K562 (cell line): ENCODE results near the gene RECK. TPM values are rescaled to one million over a fixed set of nuclear protein-coding genes. Genes with fewer than 3 reads are reported as not detected.

Experiments
- ARNT ChIP-seq, 2 experiments: fragments of 450-650 bp; IDR thresholded peaks; 2 replicates each; pipeline ENCODE4 v1.6.1; 2016; ENCODE audit warnings: mild to moderate bottlenecking in 1 of 2
- ATF7 ChIP-seq: fragments of 450-650 bp; IDR thresholded peaks from 2 replicates; pipeline ENCODE4 v1.7.1; 2014; ENCODE audit warnings: mild to moderate bottlenecking, moderate library complexity
- CSDE1 ChIP-seq, 2 experiments: fragments of 450-650 bp; IDR thresholded peaks; 2 replicates each; pipeline ENCODE4 v1.6.1; 2016; ENCODE audit warnings: mild to moderate bottlenecking in 1 of 2
- DIDO1 ChIP-seq: fragments of 450-650 bp; IDR thresholded peaks from 2 replicates; pipeline ENCODE4 v1.6.1; 2016; ENCODE audit warnings: low read depth, missing biosample characterization, missing genetic modification characterization
- GATAD2B ChIP-seq: fragments of 450-650 bp; IDR thresholded peaks from 2 replicates; pipeline ENCODE4 v1.6.1; 2017; ENCODE audit warnings: mild to moderate bottlenecking, borderline replicate concordance
- HDAC1 ChIP-seq, 2 experiments: fragments of 450-650 bp; IDR thresholded peaks; 2 replicates each; pipeline ENCODE4 v1.6.1; 2016 to 2017; ENCODE audit warnings: inconsistent platforms in 1 of 2, mild to moderate bottlenecking in 1 of 2, moderate library complexity in 1 of 2
- HMGN3 ChIP-seq: IDR thresholded peaks from 2 replicates; pipeline ENCODE4 v1.6.1; 2011; ENCODE audit warnings: borderline replicate concordance, low read depth, mild to moderate bottlenecking, mixed read lengths, low read length; ENCODE audit not compliant: insufficient read length; ENCODE audit errors: extremely low read depth
- HNRNPL ChIP-seq: fragments of 200-400 bp; formaldehyde crosslinking; IDR thresholded peaks from 2 replicates; pipeline ENCODE4 v1.6.1; 2017; ENCODE audit warnings: low read depth, mild to moderate bottlenecking, low read length
- MAFF ChIP-seq: IDR thresholded peaks from 2 replicates; pipeline ENCODE4 v1.6.1; 2012; ENCODE audit warnings: low read length, improper control_type of control experiment
- NONO ChIP-seq, 2 experiments: fragments of 200-400 bp in 1 of 2; fragments of 450-650 bp in 1 of 2; formaldehyde crosslinking in 1 of 2; IDR thresholded peaks; 2 replicates each; pipeline ENCODE4 v1.6.1; 2017; ENCODE audit warnings: low read depth in 2 of 2, mild to moderate bottlenecking in 2 of 2, moderate library complexity in 2 of 2, low read length in 1 of 2
- NR4A1 ChIP-seq, 2 experiments: fragments of 250-450 bp in 1 of 2; fragments of 450-650 bp in 1 of 2; sonication (Bioruptor Pico) in 1 of 2; IDR thresholded peaks; 2 replicates each; pipeline versions ENCODE4 v1.4.0 to v1.6.1; 2016 to 2020; ENCODE audit warnings: mild to moderate bottlenecking in 2 of 2, missing compliant biosample characterization in 1 of 2, missing genetic modification characterization in 1 of 2, moderate library complexity in 1 of 2
- PHF8 ChIP-seq: fragments of 200-600 bp; sonication (generic); IDR thresholded peaks from 2 replicates; pipeline ENCODE4 v1.6.1; 2012; ENCODE audit warnings: mixed run types, mild to moderate bottlenecking, inconsistent platforms, low read length, moderate library complexity, borderline replicate concordance
- RB1 ChIP-seq: fragments of 450-650 bp; IDR thresholded peaks from 2 replicates; pipeline ENCODE4 v1.6.1; 2017; ENCODE audit warnings: low read depth, mild to moderate bottlenecking
- SAFB ChIP-seq: fragments of 200-400 bp; formaldehyde crosslinking; IDR thresholded peaks from 2 replicates; pipeline ENCODE4 v1.6.1; 2017; ENCODE audit warnings: low read depth, low read length, borderline replicate concordance
- SIN3A ChIP-seq, 2 experiments: fragments of 150-350 bp in 1 of 2; IDR thresholded peaks; 2 replicates each; pipeline ENCODE4 v1.6.1; 2011 to 2016; ENCODE audit warnings: borderline replicate concordance in 2 of 2, low read depth in 2 of 2, low read length in 2 of 2, mild to moderate bottlenecking in 2 of 2, moderate library complexity in 2 of 2; ENCODE audit not compliant: control insufficient read depth in 1 of 2
- SIN3B ChIP-seq: fragments of 450-650 bp; IDR thresholded peaks from 2 replicates; pipeline ENCODE4 v1.6.1; 2017; ENCODE audit warnings: low read depth, mild to moderate bottlenecking, moderate library complexity
- SIRT6 ChIP-seq: IDR thresholded peaks from one replicate; pipeline ENCODE4 v1.6.1; 2012; ENCODE audit warnings: low read depth, mild to moderate bottlenecking, control low read depth, inconsistent platforms, low read length, moderate library complexity
- THAP12 ChIP-seq: fragments of 250-450 bp; sonication (Bioruptor Pico); IDR thresholded peaks from 2 replicates; pipeline ENCODE4 v1.9.0; 2021; ENCODE audit warnings: mild to moderate bottlenecking, inconsistent platforms
- ZBTB33 ChIP-seq: sonication (generic); formaldehyde crosslinking; IDR thresholded peaks from 2 replicates; pipeline ENCODE4 v1.8.1; 2023; ENCODE audit warnings: mild to moderate bottlenecking, missing genetic modification reagents
- ZBTB7A ChIP-seq: IDR thresholded peaks from 2 replicates; pipeline ENCODE4 v1.6.1; 2011; ENCODE audit warnings: low read depth, mild to moderate bottlenecking, low read length, moderate library complexity, borderline replicate concordance; ENCODE audit not compliant: control insufficient read depth
- ZFP30 ChIP-seq: fragments of 250-450 bp; sonication (Bioruptor Pico); IDR thresholded peaks from 2 replicates; pipeline ENCODE4 v1.8.0; 2022; ENCODE audit warnings: moderate library complexity, mild to moderate bottlenecking, inconsistent platforms, borderline replicate concordance
- polyA plus RNA-seq, 8 experiments: library from polyadenylated mRNA; depleted of rRNA in 4 of 8; stranded (reverse) in 5 of 8; unstranded in 3 of 8; fragments of >200 nt; fragmentation: Nextera tagmentation in 2 of 8; fragmentation: Illumina TruSeq in 1 of 8; extraction: Ambion mirVana in 2 of 8; extraction: Trizol in 1 of 8; gene quantifications; 2 replicates each; pipeline versions ENCODE4 v1.2.1 to v1.2.3, GENCODE V29; 2011 to 2014; ENCODE audit warnings: inconsistent platforms in 1 of 8, missing spikeins in 1 of 8
- total RNA-seq, 7 experiments: library from RNA; depleted of rRNA in 6 of 7; stranded (reverse); fragments of >200 nt in 6 of 7; fragmentation: Illumina TruSeq in 2 of 7; extraction: Trizol in 2 of 7; gene quantifications; 2 replicates each; pipeline versions ENCODE4 v1.2.1 to v1.2.3, GENCODE V29; 2011 to 2021; ENCODE audit warnings: low replicate concordance in 1 of 7

RECK gene
- total and polyA plus RNA-seq, 9 of the 15 experiments (the other 6 are each of a cell fraction or from before 2014, with no cell fraction given), result 0.04 to 0.36 (median 0.16) TPM

GRCh38 chr9:36136272-36136893 is 99.7 kb downstream of the RECK start, which contains the start of gene GLIPR2 (continued):
- TF ChIP-seq THAP12 (CRISPR knock-in tag) (no peak), NR4A1 (CRISPR knock-in tag; IDR thresholded peaks at IDR 0.05) (no peak), NR4A1 (tag; IDR thresholded peaks at IDR 0.05) (no peak), NONO (IDR thresholded peaks at IDR 0.05; ENCODE audit: low read depth in 2 of 2, low read length in 1 of 2) (0 out of 4 replicates have a peak, but pooled peaks of 1 of the 2 experiments have one; percentile 28), SIRT6 (no peak), ZBTB33 (CRISPR knock-in tag) (no peak), MAFF (no peak), SIN3A (IDR thresholded peaks at IDR 0.05; ENCODE audit: borderline replicate concordance in 2 of 2, control insufficient read depth in 1 of 2, low read depth in 2 of 2, low read length in 2 of 2) (0 out of 4 replicates have a peak, but pooled peaks of 1 of the 2 experiments have one; percentile 23), HMGN3 (peak; percentile 77), CSDE1 (IDR thresholded peaks at IDR 0.05) (no peak), ATF7 (peak; percentile 15; the same call in 1 of the 2 replicates), SIN3B (no peak), GATAD2B (peak; percentile 46; the same call in 1 of the 2 replicates), ZBTB7A (peak; percentile 88; the same call in 1 of the 2 replicates), PHF8 (peak; percentile 46; the same call in 1 of the 2 replicates), RB1 (peak; percentile 51; the same call in 1 of the 2 replicates), ARNT (IDR thresholded peaks at IDR 0.05) (no peak), ZFP30 (no peak), HDAC1 (IDR thresholded peaks at IDR 0.05) (no peak), HNRNPL (0 out of 2 replicates have a peak, but pooled peaks have one; percentile 23), SAFB (no peak; the same call in none of the 2 replicates), DIDO1 (tag) (no peak)
